Retina (tissue), 1 donor: ENCODE measurements around the gene ARHGAP22.
A peak's percentile ranks its signal among the peaks of the same experiment; 100 is the strongest.

ENCODE experiments used
- DNase-seq: peaks from one replicate; pipeline ENCODE4 v3.0.0-alpha.2; 2016

ARHGAP22 gene

DNA sequence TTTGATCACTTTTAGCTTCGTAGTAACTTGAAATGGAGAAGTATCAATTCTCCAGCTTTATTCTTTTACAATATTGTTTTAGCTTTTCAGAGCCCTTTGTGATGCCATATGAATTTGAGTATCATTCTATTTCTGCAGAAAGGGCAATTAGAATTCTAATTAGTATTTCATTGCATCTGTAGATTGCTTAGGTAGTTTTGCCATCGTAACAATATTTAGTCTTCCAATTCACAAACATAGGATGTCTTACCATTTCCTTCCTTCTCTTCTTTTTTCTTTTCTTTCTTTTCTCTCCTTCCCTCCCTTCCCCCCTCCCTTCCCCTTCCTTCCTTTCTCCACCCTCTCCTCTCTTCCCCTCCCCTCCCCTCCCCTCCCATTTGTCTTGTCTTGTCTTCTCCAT lies 193.4 kb downstream of the ARHGAP22 start:
- no peak for DNase-seq

- DNase-seq = no peak
Measured at GRCh38 chr10:48410503-48410902, 194.4 kb downstream of the ARHGAP22 start.

- no peak for DNase-seq
Measured at GRCh38 chr10:48406658-48407057, 198.2 kb downstream of the ARHGAP22 start.

GRCh38 chr10:48406204-48406603 lies 198.7 kb downstream of the ARHGAP22 start:
- DNase-seq = no peak

DNA sequence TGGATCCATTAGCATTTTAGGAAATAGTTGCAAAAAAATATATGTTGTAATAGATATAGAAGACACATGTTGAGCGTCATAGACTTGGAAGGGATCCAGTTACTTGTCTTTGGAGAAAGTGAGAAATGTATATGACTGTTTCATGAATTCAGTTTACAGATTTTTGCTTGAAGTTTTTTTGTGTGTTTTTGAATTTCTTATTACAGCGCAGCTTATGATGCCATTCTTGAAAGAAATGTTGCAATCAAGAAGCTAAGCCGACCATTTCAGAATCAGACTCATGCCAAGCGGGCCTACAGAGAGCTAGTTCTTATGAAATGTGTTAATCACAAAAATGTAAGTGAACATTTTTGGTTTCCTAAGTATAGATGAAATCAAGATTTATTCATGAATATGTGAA lies 200.2 kb downstream of the ARHGAP22 start:
- no peak for DNase-seq

DNA sequence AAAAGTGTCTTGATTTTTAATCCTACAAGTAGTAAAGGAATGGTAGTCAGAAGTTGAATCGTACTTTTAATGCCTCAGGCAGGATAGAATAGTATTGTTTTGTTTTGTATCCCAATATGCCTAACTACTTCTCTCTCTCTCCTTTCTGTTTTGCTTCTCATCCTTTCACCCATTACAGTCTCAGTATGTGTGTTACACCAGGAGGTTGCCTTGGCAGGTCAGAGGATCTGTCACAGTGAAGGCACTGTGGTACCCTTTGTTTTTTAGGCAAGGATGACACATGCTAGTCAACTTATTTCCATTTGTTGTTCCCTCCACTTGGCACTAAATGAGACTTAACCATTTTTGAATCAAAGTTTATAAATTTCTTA lies 204.0 kb downstream of the ARHGAP22 start:
- no peak for DNase-seq

DNA sequence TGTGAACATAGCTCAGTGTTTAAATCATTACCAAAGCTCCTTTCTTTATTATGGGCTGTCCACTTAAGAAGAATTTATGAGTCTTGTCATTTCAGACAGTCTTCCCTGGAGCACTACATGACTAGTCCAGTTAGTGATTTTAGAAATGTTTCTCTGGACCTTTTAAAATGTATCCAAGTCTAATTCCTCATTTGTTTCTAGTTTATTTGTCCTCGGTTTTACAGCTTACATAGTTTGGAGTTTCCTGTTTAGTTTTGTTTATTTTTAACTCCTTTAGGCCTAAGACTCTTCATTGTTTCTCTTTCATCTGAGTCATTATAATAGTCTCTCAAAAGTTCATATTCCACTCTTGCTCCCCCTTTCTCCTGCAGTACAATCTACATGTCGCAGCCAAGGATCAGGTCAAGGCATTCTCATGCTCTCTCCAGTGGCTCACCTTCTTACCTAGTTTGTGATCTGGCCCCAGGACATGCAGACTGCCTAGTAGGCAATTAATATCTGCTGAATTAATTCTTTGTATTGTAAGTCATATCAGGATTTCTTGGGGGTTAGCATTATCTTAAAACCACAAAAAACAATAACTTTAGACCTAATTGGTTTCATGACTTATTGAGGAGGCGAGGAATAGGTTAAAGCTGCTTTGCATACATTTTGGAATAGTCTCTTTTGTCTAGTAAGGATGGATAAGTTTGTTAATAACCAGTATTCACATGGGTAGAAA lies 204.6 kb downstream of the ARHGAP22 start:
- no peak for DNase-seq

- no peak for DNase-seq
Measured at GRCh38 chr10:48399551-48399950, 205.3 kb downstream of the ARHGAP22 start.

- peak; percentile 47 for DNase-seq
Measured at GRCh38 chr10:48399056-48399541, 205.8 kb downstream of the ARHGAP22 start.

- no peak for DNase-seq
Measured at GRCh38 chr10:48398261-48398660, 206.6 kb downstream of the ARHGAP22 start.
